HG03060 (cell line): ENCODE measurements around the gene KIZ.

ENCODE experiments used
- ATAC-seq: cut with Tn5 transposase; IDR thresholded peaks from one replicate; pipeline ENCODE4 v1.9.1; 2021; ENCODE audit warnings: low read depth, moderate number of reproducible peaks; ENCODE audit not compliant: unreplicated experiment

Gene KIZ

DNA sequence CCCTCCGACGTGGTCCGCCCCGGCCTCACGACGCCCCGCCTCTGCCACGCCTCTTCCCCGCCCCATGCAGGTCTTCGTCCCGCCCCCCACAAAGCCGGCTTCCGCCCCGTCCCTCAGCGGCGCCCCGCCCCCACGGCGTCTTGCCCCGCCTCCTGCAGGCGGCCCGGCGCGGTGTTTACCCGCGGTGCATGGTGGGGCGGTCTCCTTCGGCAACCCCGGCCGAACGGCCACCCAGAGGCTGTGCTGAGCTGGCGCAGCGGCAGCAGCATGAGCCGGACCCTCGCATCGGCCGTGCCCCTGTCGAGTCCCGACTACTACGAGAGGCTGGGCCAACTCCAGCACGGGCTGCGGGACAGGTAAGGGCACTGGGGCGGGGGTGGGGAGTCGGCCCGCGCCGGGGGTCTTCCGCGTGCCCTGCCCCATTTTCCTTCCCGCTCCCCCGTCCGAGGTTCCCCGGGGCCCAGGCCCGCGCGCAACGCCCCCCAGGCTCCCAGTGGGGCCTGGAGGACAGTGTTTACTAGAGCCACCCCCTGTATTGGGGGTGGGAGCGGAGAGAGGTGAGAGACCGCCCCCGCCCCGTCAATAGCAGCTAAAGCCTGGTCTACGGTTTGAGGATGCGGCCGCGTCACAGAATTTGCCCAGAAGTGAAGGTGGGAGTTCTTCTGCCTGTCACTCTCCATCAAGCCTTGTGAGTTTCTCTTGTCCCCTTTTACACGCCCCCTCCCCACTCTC, at the start of gene KIZ:
Gene KIZ, plus strand, starts transcription at position 234 of the 732 bp plus-strand sequence. Its CDS starts 34 bp downstream, at position 268.
- peak; percentile 84 for ATAC-seq

- ATAC-seq: no peak
Measured at GRCh38 chr20:21077809-21078345, 48.0 kb upstream of the KIZ start.

- no peak for ATAC-seq
Measured at GRCh38 chr20:21082584-21082983, 43.3 kb upstream of the KIZ start.

DNA sequence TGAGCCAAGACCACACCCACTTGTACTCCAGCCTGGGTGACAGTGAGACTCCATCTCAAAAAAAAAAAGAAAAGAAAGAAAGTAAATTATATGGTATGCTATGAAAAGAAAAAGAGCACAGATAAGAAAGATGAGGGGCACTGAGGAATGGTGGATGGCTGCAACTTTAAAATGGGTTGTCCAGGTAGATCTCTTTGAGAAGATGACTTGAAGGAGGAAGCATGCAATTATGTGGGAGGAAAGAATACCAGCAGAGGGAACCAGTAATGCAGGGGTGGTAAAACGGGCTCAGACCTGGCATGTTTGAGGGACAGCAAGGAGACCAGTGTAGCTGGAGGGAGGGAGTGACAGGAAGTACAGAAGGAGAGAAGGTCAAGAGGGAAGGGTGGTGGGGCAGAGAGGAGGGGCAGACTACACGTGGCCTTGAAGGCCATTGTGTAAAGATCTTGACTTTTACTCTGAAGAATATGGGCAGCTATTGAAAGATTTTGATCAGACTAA, 42.0 kb upstream of the KIZ start:
- ATAC-seq: no peak

DNA sequence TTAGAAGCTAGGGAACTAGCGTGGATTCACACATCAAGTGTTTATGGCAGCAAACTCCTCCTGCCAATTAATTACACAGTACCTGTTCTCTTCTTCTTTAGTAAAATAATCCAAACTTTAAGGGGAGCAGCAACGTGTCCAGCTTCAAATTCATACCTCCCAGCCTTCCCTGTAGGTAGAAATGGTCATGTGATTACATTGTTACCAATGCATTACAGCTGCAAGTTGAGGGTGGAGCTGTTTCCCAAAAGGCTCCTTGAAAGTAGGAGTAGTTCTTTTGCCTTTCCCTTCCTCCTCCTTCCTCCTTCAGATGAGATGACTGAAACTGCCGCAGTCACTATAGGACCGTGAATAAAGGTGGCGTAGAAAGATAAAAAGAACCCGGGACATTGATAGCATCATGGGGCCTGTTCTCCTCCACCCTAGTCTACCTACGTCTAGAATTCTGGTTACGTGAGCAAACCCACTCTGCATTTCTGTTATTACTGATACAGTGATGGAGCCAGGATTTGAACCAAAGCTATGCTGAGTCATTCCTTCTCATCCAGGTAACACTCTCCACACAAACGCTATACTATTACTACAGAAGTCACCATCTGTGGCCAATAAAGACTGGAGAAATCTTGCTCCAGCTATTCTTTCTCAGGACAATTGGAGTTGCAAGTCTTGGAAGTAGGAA, 37.9 kb upstream of the KIZ start:
- ATAC-seq: no peak

DNA sequence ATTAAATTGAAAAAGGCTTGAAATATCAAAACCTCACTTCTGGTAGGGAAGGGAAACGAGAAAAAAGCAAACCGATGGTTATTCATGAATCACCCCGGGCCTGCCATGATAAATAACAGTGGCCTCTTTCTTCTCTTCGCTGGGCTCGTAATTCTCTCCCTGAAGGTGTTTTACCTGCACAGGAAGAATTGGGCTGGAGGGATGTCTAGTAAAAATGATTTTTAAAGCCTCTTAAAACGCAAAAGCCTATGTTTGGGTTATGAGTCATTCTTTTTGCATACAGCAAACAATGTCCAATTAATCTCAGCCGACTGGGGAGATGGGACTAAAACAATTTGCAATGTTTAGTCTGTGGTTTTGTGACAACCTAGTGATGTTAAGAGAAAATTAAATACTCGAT, 36.5 kb upstream of the KIZ start:
- ATAC-seq: no peak

DNA sequence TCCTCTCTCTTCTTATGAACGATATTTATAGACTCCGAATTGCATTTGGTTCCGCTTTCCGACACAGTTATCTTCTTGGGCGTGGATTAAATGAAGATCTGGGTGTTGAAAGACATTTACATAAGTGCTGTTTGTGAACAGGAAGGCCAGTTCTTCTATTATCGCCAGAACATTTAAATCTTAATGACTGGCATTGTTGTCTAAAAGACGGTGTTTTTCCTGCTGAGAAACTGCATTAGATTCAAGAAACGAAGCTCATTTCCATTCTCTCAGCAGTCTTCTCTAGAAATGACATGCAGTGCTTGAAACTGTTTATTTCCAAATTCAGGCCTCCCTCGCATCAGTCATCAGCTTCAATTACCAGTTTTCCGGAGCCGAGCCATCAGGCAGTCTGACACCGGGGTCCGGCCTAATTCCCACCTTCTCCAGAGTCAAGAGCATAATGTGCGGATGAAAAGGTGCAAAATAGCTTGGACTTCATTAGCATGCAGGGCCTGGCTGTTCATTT, 35.7 kb upstream of the KIZ start:
- ATAC-seq: no peak

- ATAC-seq: no peak
Measured at GRCh38 chr20:21090721-21091120, 35.2 kb upstream of the KIZ start.

DNA sequence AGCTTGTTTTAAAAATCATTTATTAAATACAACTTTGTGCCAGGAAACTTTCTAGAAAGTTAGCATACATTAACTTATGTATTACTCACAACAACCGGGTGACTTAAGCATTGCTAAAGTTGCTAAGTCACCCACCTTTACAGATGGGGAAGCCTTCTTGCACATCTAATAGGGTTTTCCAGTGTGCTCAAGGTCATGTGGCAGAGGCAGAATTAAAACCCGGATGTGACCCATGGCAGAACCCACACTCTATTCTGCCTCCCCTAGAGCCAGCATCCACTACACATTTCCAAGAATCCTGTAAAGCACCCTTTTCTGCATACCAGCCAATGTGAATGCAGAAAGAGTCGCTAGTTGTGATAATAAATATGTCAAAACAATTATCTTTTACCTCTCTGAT, 33.1 kb upstream of the KIZ start:
- no peak for ATAC-seq

GRCh38 chr20:21096321-21097043, 29.4 kb upstream of the KIZ start:
- ATAC-seq: peak; percentile 50

- ATAC-seq: no peak
Measured at GRCh38 chr20:21099751-21100577, 25.9 kb upstream of the KIZ start.

DNA sequence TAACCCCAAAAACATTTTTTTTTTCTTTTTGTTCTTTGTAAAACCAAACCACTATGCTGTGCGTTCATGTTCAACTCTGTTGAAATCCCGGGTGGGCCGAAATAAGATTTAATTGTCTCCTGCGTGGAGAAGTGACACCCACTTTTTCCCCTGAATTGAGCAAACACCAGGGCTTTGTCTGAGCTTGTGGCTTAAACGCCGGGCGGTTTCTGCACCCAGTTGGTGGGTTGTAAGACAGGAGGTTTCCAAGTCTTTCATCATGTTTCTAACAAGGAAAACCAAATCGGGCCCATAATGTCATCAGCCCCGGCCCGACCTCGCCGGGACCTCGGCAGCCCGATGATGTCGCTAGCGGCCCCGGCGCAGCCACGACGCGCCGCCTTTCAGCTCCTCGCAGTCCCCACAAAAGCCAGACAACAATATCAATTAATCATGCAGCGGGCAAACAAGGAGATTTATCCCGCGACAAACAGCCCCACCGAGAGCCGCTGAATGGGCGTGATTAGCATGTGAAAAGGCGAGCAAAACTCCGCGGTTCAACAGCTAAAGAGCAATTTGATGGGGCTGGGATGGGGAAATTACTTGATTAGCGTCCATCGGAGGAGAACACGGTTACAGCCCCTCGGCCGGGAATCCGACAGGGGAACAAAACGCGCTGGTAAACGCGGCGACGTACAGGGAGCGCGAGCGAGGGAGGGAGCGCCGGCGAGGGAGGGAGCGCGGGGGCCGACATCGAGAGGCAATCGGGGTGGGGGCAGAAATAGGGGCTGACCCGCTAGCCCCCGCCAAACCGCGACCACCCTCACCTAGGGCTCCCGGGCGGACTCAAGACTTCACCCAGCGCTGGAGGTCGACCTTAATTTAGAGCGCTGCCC, 25.1 kb upstream of the KIZ start:
- no peak for ATAC-seq

DNA sequence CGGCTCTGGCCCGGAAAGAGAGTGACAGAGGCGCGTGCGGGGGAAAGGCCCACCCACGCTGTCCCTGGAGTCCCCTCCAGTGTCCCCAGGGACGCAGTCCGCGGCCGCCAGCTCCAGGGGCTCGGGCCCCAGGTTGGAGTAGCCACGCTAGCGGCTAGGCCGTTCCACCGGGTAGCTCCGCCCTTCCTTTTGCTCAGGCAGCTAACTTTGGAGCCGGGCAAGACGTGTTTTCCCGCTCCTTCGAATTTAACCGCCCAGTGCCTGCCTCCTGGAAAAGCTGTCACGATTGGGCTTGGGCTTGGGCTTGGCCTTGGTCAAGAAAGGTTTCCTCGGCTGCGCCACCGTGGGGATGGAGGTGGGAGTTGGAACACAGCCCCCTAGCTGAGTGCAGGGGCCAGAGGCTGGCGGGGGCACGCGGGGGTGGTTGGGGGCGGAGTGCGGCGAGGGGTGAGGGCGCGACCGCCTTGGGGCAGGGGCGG, 24.4 kb upstream of the KIZ start:
- ATAC-seq: no peak

- ATAC-seq: no peak
Measured at GRCh38 chr20:21101932-21102575, 23.8 kb upstream of the KIZ start.

- ATAC-seq: no peak
Measured at GRCh38 chr20:21102603-21103311, 23.1 kb upstream of the KIZ start.

DNA sequence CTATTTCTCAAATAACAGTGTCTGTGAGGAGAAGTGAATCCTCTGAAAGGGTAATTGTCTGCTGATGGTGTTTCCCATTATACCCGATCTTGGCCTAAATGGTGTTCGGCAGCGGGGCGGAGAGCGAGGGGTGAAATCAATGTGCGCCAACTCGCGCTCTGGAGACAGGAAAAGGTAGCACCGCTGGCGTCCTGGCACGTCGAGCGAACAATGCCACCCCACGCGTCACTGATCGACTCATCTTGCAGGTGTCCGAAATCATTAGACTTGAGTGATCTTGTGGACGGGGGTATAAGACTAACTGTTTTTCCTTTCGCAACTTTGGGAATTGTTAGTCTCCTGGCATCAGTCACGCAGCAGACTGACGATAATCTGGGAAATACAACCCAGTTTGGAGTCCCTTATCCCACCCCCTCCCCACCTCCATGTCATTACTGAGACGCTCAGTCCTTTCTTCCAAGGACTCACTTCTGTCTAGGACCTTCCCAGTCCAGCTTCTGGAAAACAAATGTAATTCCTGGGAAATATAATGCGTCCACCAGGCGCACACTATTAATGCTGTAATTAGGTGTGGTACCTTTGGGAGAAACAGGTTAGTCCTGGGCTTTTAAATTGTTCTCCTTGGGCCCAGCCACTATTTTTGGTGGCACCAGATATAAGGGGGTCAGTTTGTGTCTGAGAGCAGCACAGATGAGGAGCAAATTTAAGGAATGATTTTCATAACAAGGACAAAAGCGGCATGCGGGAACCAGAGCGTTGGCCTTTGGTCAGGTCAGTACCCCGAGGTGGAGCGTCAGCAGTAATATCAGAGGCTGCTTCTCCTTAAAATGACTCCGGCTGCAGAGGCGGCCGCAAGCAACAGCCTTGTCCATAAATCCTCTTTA, 22.1 kb upstream of the KIZ start:
- ATAC-seq: no peak

DNA sequence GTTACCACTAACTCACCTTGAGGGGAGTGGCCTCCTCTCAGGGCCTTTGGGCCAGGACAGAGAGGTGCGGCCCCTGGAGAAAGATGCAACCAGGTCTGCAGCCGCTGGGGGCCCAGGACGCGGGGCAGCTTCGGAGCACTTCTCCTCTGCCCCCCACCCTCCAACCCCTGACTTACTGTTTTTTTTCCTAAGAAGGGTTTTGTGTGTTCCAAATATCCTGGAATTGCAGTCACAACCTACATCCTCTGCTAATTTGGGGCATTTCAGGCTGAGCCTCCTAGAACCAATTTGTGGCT, 21.5 kb upstream of the KIZ start:
- ATAC-seq: no peak
